Measurements from ENCODE around the gene FOXJ3. TPM values are rescaled to one million over a fixed set of nuclear protein-coding genes. Genes with fewer than 3 reads are reported as not detected.

FOXJ3 gene
- polyA plus RNA-seq, 1 donor = 39.0 TPM

Other genes with a start within 250 kb of the FOXJ3 start
- 72.5 TPM for gene GUCA2B, start 181.8 kb downstream of the FOXJ3 start, polyA plus RNA-seq
- gene GUCA2A, start 170.5 kb downstream of the FOXJ3 start, polyA plus RNA-seq = 68.7 TPM
- 0.78 TPM for gene RIMKLA, start 45.6 kb upstream of the FOXJ3 start, polyA plus RNA-seq
- 1.3 TPM for gene ZMYND12, start 120.8 kb upstream of the FOXJ3 start, polyA plus RNA-seq
- 105 TPM for gene PPCS, start 121.3 kb upstream of the FOXJ3 start, polyA plus RNA-seq
- 5.0 TPM for gene CCDC30, start 128.1 kb upstream of the FOXJ3 start, polyA plus RNA-seq